GM23338 (cell line): ENCODE results near the gene ENTHD1. TPM values are rescaled to one million over a fixed set of nuclear protein-coding genes. Genes with fewer than 3 reads are reported as not detected.
A peak's percentile ranks its signal among the peaks of the same experiment; 100 is the strongest.

ENCODE experiments used
- ATAC-seq: fragments of 200-7000 bp; cut with Tn5 transposase; 3 replicates; pipeline ENCODE4 v1.9.1; 2020
- DNase-seq: peaks from one replicate; pipeline ENCODE4 v3.0.0-alpha.2; 2015; ENCODE audit warnings: low spot score
- H2AFZ ChIP-seq: fragments of 200-600 bp; sonication (generic); 2 replicates; pipeline ENCODE4 v1.8.0; 2016; ENCODE audit warnings: antibody characterized with exemption, mild to moderate bottlenecking, moderate library complexity
- H3F3A ChIP-seq: fragments of 200-600 bp; sonication (generic); replicated peaks from 2 replicates; pipeline ENCODE4 v1.8.0; 2017; ENCODE audit warnings: antibody characterized with exemption, mixed run types, low read depth
- H3K27ac ChIP-seq: fragments of 200-600 bp; sonication (generic); 2 replicates; pipeline ENCODE4 v1.6.1; 2016; ENCODE audit warnings: low read depth
- H3K27me3 ChIP-seq: fragments of 200-600 bp; sonication (generic); 2 replicates; pipeline ENCODE4 v1.8.0; 2016; ENCODE audit warnings: mild to moderate bottlenecking, mixed run types, moderate library complexity; ENCODE audit not compliant: insufficient read depth
- H3K36me3 ChIP-seq: fragments of 200-600 bp; sonication (generic); 2 replicates; pipeline ENCODE4 v1.8.0; 2016; ENCODE audit warnings: mild to moderate bottlenecking; ENCODE audit not compliant: insufficient read depth
- H3K4me1 ChIP-seq: fragments of 200-600 bp; sonication (generic); 2 replicates; pipeline ENCODE4 v1.8.0; 2016; ENCODE audit warnings: mild to moderate bottlenecking, moderate library complexity; ENCODE audit not compliant: insufficient read depth
- H3K4me2 ChIP-seq: fragments of 200-600 bp; sonication (generic); 2 replicates; pipeline ENCODE4 v1.7.1; 2017; ENCODE audit warnings: mixed run types
- H3K4me3 ChIP-seq: fragments of 200-600 bp; sonication (generic); 2 replicates; pipeline ENCODE4 v1.6.1; 2016; ENCODE audit warnings: mixed run types
- H3K79me2 ChIP-seq: fragments of 200-600 bp; sonication (generic); replicated peaks from 2 replicates; pipeline ENCODE4 v1.8.0; 2017; ENCODE audit warnings: mild to moderate bottlenecking; ENCODE audit not compliant: insufficient read depth
- H3K9me2 ChIP-seq: fragments of 200-600 bp; sonication (generic); 2 replicates; pipeline ENCODE4 v1.8.0; 2017; ENCODE audit not compliant: insufficient read depth
- H4K20me1 ChIP-seq: fragments of 200-600 bp; sonication (generic); replicated peaks from 2 replicates; pipeline ENCODE4 v1.8.0; 2017; ENCODE audit warnings: mild to moderate bottlenecking; ENCODE audit not compliant: insufficient read depth
- H3K27ac Mint-ChIP-seq: 2 replicates; pipeline ENCODE4 v1.8.0; 2020; ENCODE audit warnings: inconsistent platforms, mild to moderate bottlenecking, moderate library complexity, mixed read lengths
- H3K27me3 Mint-ChIP-seq: 3 replicates; pipeline ENCODE4 v1.8.0; 2022; ENCODE audit warnings: low read depth, mild to moderate bottlenecking, moderate library complexity, mixed read lengths, inconsistent platforms; ENCODE audit not compliant: insufficient read depth, poor library complexity
- H3K36me3 Mint-ChIP-seq: 3 replicates; pipeline ENCODE4 v1.8.0; 2021; ENCODE audit warnings: low read depth, mild to moderate bottlenecking, inconsistent platforms, moderate library complexity, mixed read lengths
- H3K4me1 Mint-ChIP-seq: 3 replicates; pipeline ENCODE4 v1.8.0; 2020; ENCODE audit warnings: mild to moderate bottlenecking, inconsistent platforms, mixed read lengths
- H3K4me3 Mint-ChIP-seq: 3 replicates; pipeline ENCODE4 v1.8.0; 2021; ENCODE audit warnings: moderate library complexity, mild to moderate bottlenecking, inconsistent platforms, mixed read lengths
- H3K9me3 Mint-ChIP-seq: 3 replicates; pipeline ENCODE4 v1.8.0; 2020; ENCODE audit warnings: moderate library complexity, mild to moderate bottlenecking, inconsistent platforms, mixed read lengths
- CREB1 ChIP-seq: fragments of 250-450 bp; sonication (Bioruptor Pico); IDR thresholded peaks from 2 replicates; pipeline ENCODE4 v1.5.0; 2020; ENCODE audit warnings: low read depth, mild to moderate bottlenecking, moderate library complexity
- ETS1 ChIP-seq: IDR thresholded peaks from 2 replicates; pipeline ENCODE4 v1.6.1; 2016; ENCODE audit warnings: antibody characterized with exemption
- EZH2phosphoT487 ChIP-seq: fragments of 200-600 bp; sonication (generic); IDR thresholded peaks from one replicate; pipeline ENCODE4 v1.8.1; 2018; ENCODE audit warnings: antibody characterized with exemption; ENCODE audit not compliant: unreplicated experiment
- JUNB ChIP-seq: IDR thresholded peaks from one replicate; pipeline ENCODE4 v1.6.1; 2016; ENCODE audit warnings: antibody characterized with exemption; ENCODE audit not compliant: unreplicated experiment
- NANOG ChIP-seq: IDR thresholded peaks from 2 replicates; pipeline ENCODE4 v1.6.1; 2016; ENCODE audit warnings: antibody characterized with exemption, borderline replicate concordance
- POLR2AphosphoS5 ChIP-seq: IDR thresholded peaks from 2 replicates; pipeline ENCODE4 v1.6.1; 2016; ENCODE audit warnings: antibody characterized with exemption, low read depth
- REST ChIP-seq: IDR thresholded peaks from one replicate; pipeline ENCODE4 v1.6.1; 2018; ENCODE audit warnings: antibody characterized with exemption; ENCODE audit not compliant: unreplicated experiment
- STAT1 ChIP-seq: IDR thresholded peaks from one replicate; pipeline ENCODE4 v1.6.1; 2016; ENCODE audit warnings: antibody characterized with exemption; ENCODE audit not compliant: unreplicated experiment
- ZNF114 ChIP-seq: fragments of 250-450 bp; sonication (Bioruptor Pico); IDR thresholded peaks from 2 replicates; pipeline ENCODE4 v1.5.0; 2020; ENCODE audit warnings: mild to moderate bottlenecking, moderate library complexity
- ZNF331 ChIP-seq: fragments of 250-450 bp; sonication (Bioruptor Pico); IDR thresholded peaks from 2 replicates; pipeline ENCODE4 v1.5.0; 2020; ENCODE audit warnings: low read depth, mild to moderate bottlenecking, moderate library complexity
- ZNF462 ChIP-seq: fragments of 250-450 bp; sonication (Bioruptor Pico); IDR thresholded peaks from 2 replicates; pipeline ENCODE4 v1.5.0; 2020; ENCODE audit warnings: mild to moderate bottlenecking, moderate library complexity
- polyA plus RNA-seq: library from polyadenylated mRNA; unstranded; fragments of >200 nt; fragmentation: Nextera tagmentation; extraction: Ambion mirVana; gene quantifications from 2 replicates; pipeline ENCODE4 v1.2.1, GENCODE V29; 2016
- total RNA-seq: library from RNA; depleted of rRNA; stranded (reverse); fragments of >200 nt; shearing (Covaris generic); gene quantifications from 2 replicates; pipeline ENCODE4 v1.2.3, GENCODE V29; 2014

ENTHD1 gene
- total and polyA plus RNA-seq, 2 experiments from 2014 or later = not detected

- H3K27me3 Mint-ChIP-seq = no peaks in the 10 kb centered on the region
- H2AFZ ChIP-seq = peak overlapping the region; percentile 70; the same call in 1 of the 2 replicates
- peaks cover 16% of the 10 kb centered on the region for H3K4me1 Mint-ChIP-seq
- H3K79me2 ChIP-seq = no peaks in the 10 kb centered on the region
- H3K36me3 ChIP-seq = no peaks in the 10 kb centered on the region
- H3K36me3 Mint-ChIP-seq = no peaks in the 10 kb centered on the region
- no peak for ATAC-seq
- no peak for TF ChIP-seq CREB1 (CRISPR knock-in tag)
- no peak for TF ChIP-seq REST
- no peak for TF ChIP-seq ZNF114
- no peak for TF ChIP-seq NANOG
- TF ChIP-seq STAT1 = no peak
- no peak for TF ChIP-seq ETS1
- no peak for TF ChIP-seq EZH2phosphoT487
- no peak for TF ChIP-seq JUNB
- TF ChIP-seq ZNF462 = no peak
- TF ChIP-seq POLR2AphosphoS5 = no peak
- TF ChIP-seq ZNF331 (CRISPR knock-in tag) = no peak
- DNase-seq = no peak
- H3K4me2 ChIP-seq = no peak overlapping the region
- H3K27ac ChIP-seq = no peak overlapping the region
- no peak overlapping the region for H3K27ac Mint-ChIP-seq
- no peak overlapping the region for H3K4me3 ChIP-seq
- no peaks in the 10 kb centered on the region for H4K20me1 ChIP-seq
- H3K9me3 Mint-ChIP-seq = no peaks in the 10 kb centered on the region
- H3K4me3 Mint-ChIP-seq = no peak overlapping the region
- H3F3A ChIP-seq = no peaks in the 10 kb centered on the region
- H3K4me1 ChIP-seq = peaks cover 6% of the 10 kb centered on the region; the same call in 1 of the 2 replicates
- H3K9me2 ChIP-seq = no peaks in the 10 kb centered on the region
- no peaks in the 10 kb centered on the region for H3K27me3 ChIP-seq
Measured at GRCh38 chr22:39926753-39927152, 33.2 kb upstream of the ENTHD1 start.
